HL-60 (cell line): ENCODE data around the gene CAST.

Experiments
- CTCF ChIP-seq: IDR thresholded peaks from one replicate; pipeline ENCODE4 v1.5.1; 2011; ENCODE audit warnings: low read length, control low read depth, inconsistent platforms; ENCODE audit not compliant: insufficient read depth
- GABPA ChIP-seq: IDR thresholded peaks from 2 replicates; pipeline ENCODE4 v1.6.1; 2012; ENCODE audit warnings: low read depth
- POLR2AphosphoS5 ChIP-seq: IDR thresholded peaks from 2 replicates; pipeline ENCODE4 v1.6.1; 2012; ENCODE audit warnings: low read depth

GRCh38 chr5:96808541-96808828 is 146.3 kb downstream of the CAST start:
- TF ChIP-seq CTCF (no peak), POLR2AphosphoS5 (no peak), GABPA (no peak)
